T-cell (primary cell): ENCODE results near the gene SMURF1. TPM values are rescaled to one million over a fixed set of nuclear protein-coding genes. Genes with fewer than 3 reads are reported as not detected.

ENCODE experiments used
- ATAC-seq, 4 experiments: fragments of 200-7000 bp in 3 of 4; fragments of 150-1000 bp in 1 of 4; cut with Tn5 transposase; replicated peaks in 1 of 4; 1 replicate in 3 of 4; 2 replicates in 1 of 4; pipeline ENCODE4 v1.10.0; 2021; ENCODE audit warnings: moderate library complexity in 3 of 4, mild to moderate bottlenecking in 2 of 4, moderate number of reproducible peaks in 1 of 4
- CTCF ChIA-PET, 2 donors: fragments of 300-600 bp; sonication (Branson Sonifier 250); formaldehyde crosslinking; loops; one replicate each; lab custom pipeline; 2022; ENCODE audit warnings: antibody characterized with exemption in 2 of 2; lab: Charles Lee
- POLR2A ChIA-PET, 2 donors: fragments of 300-600 bp; sonication (Branson Sonifier 250); formaldehyde crosslinking; loops; one replicate each; lab custom pipeline; 2022; ENCODE audit warnings: antibody characterized with exemption in 2 of 2; lab: Charles Lee
- DNase-seq, 35 experiments: peaks; one replicate each; pipeline versions ENCODE4 v3.0.0 to v3.0.0-alpha.2; 2013 to 2023
- H3K27ac ChIP-seq: one replicate; pipeline ENCODE4 v1.5.1; 2013; ENCODE audit warnings: low read length
- H3K27me3 ChIP-seq, 2 experiments: replicated peaks in 1 of 2; 1 replicate in 1 of 2; 2 replicates in 1 of 2; pipeline versions ENCODE4 v1.6.1 to v1.7.0; 2013; ENCODE audit warnings: low read length in 1 of 2, mixed read lengths in 1 of 2; ENCODE audit not compliant: control insufficient read depth in 2 of 2, insufficient read depth in 2 of 2; ENCODE audit errors: extremely low read depth in 1 of 2
- H3K36me3 ChIP-seq, 2 donors: 1 replicate in 1 of 2; 2 replicates in 1 of 2; pipeline versions ENCODE4 v1.6.1 to v1.7.0; 2013; ENCODE audit warnings: low read length in 1 of 2; ENCODE audit not compliant: control insufficient read depth in 2 of 2, insufficient read depth in 1 of 2; ENCODE audit errors: extremely low read depth in 1 of 2
- H3K4me1 ChIP-seq, 2 experiments: 1 replicate in 1 of 2; 2 replicates in 1 of 2; pipeline versions ENCODE4 v1.6.1 to v1.7.0; 2013; ENCODE audit warnings: low read length in 2 of 2, mixed read lengths in 1 of 2; ENCODE audit not compliant: insufficient read depth in 2 of 2, control insufficient read depth in 1 of 2; ENCODE audit errors: extremely low read depth in 1 of 2
- H3K4me3 ChIP-seq, 2 donors: 1 replicate in 1 of 2; 2 replicates in 1 of 2; pipeline versions ENCODE4 v1.5.1 to v1.7.0; 2013; ENCODE audit warnings: mild to moderate bottlenecking in 2 of 2, low read length in 1 of 2, moderate library complexity in 1 of 2; ENCODE audit not compliant: control insufficient read depth in 1 of 2; ENCODE audit errors: extremely low read depth in 1 of 2
- H3K9me3 ChIP-seq: 2 replicates; pipeline ENCODE4 v1.7.0; 2013
- H3K27ac Mint-ChIP-seq, 2 donors: one replicate each; pipeline ENCODE4 v1.8.0; 2020 to 2021; ENCODE audit warnings: mild to moderate bottlenecking in 2 of 2, mixed read lengths in 2 of 2
- H3K27me3 Mint-ChIP-seq, 2 donors: one replicate each; pipeline ENCODE4 v1.8.0; 2021 to 2022; ENCODE audit warnings: mixed read lengths in 2 of 2
- H3K36me3 Mint-ChIP-seq: one replicate; pipeline ENCODE4 v1.8.0; 2021; ENCODE audit warnings: mixed read lengths
- H3K4me1 Mint-ChIP-seq, 3 donors: one replicate each; pipeline ENCODE4 v1.8.0; 2020 to 2022; ENCODE audit warnings: mixed read lengths in 3 of 3, mild to moderate bottlenecking in 1 of 3
- H3K4me3 Mint-ChIP-seq, 3 donors: one replicate each; pipeline ENCODE4 v1.8.0; 2020 to 2022; ENCODE audit warnings: mild to moderate bottlenecking in 3 of 3, mixed read lengths in 3 of 3, moderate library complexity in 3 of 3
- H3K9me3 Mint-ChIP-seq, 3 donors: one replicate each; pipeline ENCODE4 v1.8.0; 2020 to 2022; ENCODE audit warnings: mixed read lengths in 3 of 3
- whole genome bisulfite sequencing: methylation state at CpG from one replicate; pipeline ENCODE4 v1.1.5; 2013; ENCODE audit warnings: missing lambda C conversion rate; ENCODE audit not compliant: insufficient coverage; 5-methylcytosine and 5-hydroxymethylcytosine counted together
- total RNA-seq, 35 experiments: library from RNA in 6 of 35; stranded (reverse) in 6 of 35; fragments of 120-200 nt in 1 of 35; gene quantifications; one replicate each; pipeline versions ENCODE4 v1.2.1 to v1.2.4 and lab custom pipeline; 2013 to 2026

Gene SMURF1
- total RNA-seq, 5 donors from 2014 or later (not counting 1 experiment from before 2014, with no cell fraction given): 21.6 to 26.4 (median 22.7) TPM

- POLR2A ChIA-PET: no interaction called here
Measured at GRCh38 chr7:98982686-98983085, 161.2 kb downstream of the SMURF1 start.

DNA sequence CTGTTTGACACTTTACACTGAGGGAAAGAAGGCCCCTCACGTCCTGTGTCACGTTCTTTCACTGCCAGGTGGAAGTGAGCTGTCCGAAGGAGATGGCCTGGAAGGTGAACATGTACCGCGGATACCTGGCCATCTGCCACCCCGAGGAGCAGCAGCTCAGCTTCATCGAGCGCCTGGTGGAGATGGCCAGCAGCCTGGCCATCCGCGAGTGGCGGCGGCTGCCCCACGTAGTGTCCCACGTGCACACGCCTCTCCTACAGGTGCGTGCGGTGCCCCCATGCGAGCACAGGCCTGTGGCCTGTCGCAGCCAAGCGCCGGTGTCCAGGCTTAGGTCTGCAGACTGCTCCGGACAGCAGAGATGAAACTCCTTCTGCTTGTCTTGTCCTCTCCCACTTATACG is 162.2 kb downstream of the SMURF1 start:
- H3K27me3 Mint-ChIP-seq: no peaks in the 10 kb centered on the region
- Histone ChIP-seq H3K4me1 (no peaks in the 10 kb centered on the region), H3K36me3 (peaks cover 18 to 93% of the 10 kb centered on the region in 2 donors), H3K4me3 (no peak overlapping the region), H3K27me3 (no peaks in the 10 kb centered on the region), H3K27ac (no peak overlapping the region), H3K9me3 (no peaks in the 10 kb centered on the region)
- no peak for DNase-seq
- no peak for ATAC-seq
- no peak overlapping the region for H3K27ac Mint-ChIP-seq
- POLR2A ChIA-PET: interaction anchor here in 1 of 2 donors (0.7 kb wide), 1 partner anchor 670 kb away, joined by 3 read pairs; no protein-coding TSS in a partner anchor
- over 99% methylated on average over 21 of the region's 23 CpGs for WGBS
- H3K36me3 Mint-ChIP-seq: peaks cover 88% of the 10 kb centered on the region
- H3K9me3 Mint-ChIP-seq: peaks cover 5 to 10% (median 5%) of the 10 kb centered on the region in 3 donors
- no peaks in the 10 kb centered on the region for H3K4me1 Mint-ChIP-seq
- CTCF ChIA-PET: no interaction called here
- no peak overlapping the region for H3K4me3 Mint-ChIP-seq

More at GRCh38 chr7:98982686-98983085, 161.2 kb downstream of the SMURF1 start:
- WGBS: 93% methylated on average over 6 of the region's 8 CpGs
- Histone ChIP-seq H3K27me3 (no peaks in the 10 kb centered on the region), H3K4me1 (no peaks in the 10 kb centered on the region), H3K27ac (no peak overlapping the region), H3K4me3 (no peak overlapping the region), H3K36me3 (peaks cover 18 to 92% of the 10 kb centered on the region in 2 donors), H3K9me3 (no peaks in the 10 kb centered on the region)
- Mint-ChIP-seq H3K27me3 (no peaks in the 10 kb centered on the region), H3K27ac (no peak overlapping the region), H3K4me1 (peaks cover 3 to 5% (median 4%) of the 10 kb centered on the region in 3 donors), H3K36me3 (peaks cover 92% of the 10 kb centered on the region), H3K4me3 (no peak overlapping the region), H3K9me3 (peaks cover 5 to 10% (median 5%) of the 10 kb centered on the region in 3 donors)
- CTCF ChIA-PET: no interaction called here
- DNase-seq: no peak
- no peak for ATAC-seq

DNA sequence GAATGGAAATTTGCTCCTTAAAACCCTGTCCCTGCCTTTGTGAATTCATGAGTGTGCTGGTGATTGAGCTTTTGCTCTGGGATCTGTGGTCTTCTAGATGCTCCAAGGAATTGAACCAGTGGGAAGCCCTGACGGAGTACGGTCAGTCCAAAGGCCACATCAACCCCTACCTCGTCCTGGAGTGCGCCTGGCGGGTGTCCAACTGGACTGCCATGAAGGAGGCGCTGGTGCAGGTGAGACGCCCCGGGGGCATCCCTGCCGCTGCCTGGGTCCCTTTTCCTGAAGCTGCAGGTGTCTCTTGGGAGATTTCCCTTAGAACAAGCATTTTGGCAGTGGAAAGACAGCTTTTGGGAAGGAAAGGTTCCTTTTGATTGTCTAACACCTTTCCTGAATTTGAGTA is 165.2 kb downstream of the SMURF1 start:
- ChIA-PET POLR2A (no interaction called here), CTCF (no interaction called here)
- ATAC-seq: no peak

More for the DNA sequence above, 165.2 kb downstream of the SMURF1 start:
- Mint-ChIP-seq H3K27ac (no peak overlapping the region), H3K27me3 (no peaks in the 10 kb centered on the region), H3K36me3 (peaks cover 86% of the 10 kb centered on the region), H3K4me3 (no peak overlapping the region), H3K4me1 (no peaks in the 10 kb centered on the region), H3K9me3 (no peaks in the 10 kb centered on the region)
- no peaks in the 10 kb centered on the region for H3K4me1 ChIP-seq
- H3K4me3 ChIP-seq: no peak overlapping the region
- no peak for DNase-seq
- no peaks in the 10 kb centered on the region for H3K27me3 ChIP-seq
- no peak overlapping the region for H3K27ac ChIP-seq
- 100% methylated on average over 6 of the region's 9 CpGs for WGBS
- H3K36me3 ChIP-seq: peaks cover 33 to 97% of the 10 kb centered on the region in 2 donors
- H3K9me3 ChIP-seq: no peaks in the 10 kb centered on the region

Other genes with a start within 250 kb of the SMURF1 start
- under 1 TPM in 2 of 5 donors, not detected in 3; 0.25 to 0.35 TPM for gene KPNA7, start 64.0 kb upstream of the SMURF1 start, total RNA-seq
- gene MYH16, start 128.7 kb upstream of the SMURF1 start, total RNA-seq: not detected
- 10 to 100 TPM; 30.6 to 49.1 (median 40.4) TPM for gene ARPC1A, start 181.8 kb upstream of the SMURF1 start, total RNA-seq
- 100 to 1,000 TPM; 131 to 232 (median 203) TPM for gene ARPC1B, start 230.6 kb upstream of the SMURF1 start, total RNA-seq